Limb (tissue), 2 donors: ENCODE data around the gene CCDC60.

Experiments used
- DNase-seq, 2 donors: peaks; one replicate each; pipeline ENCODE4 v3.0.0-alpha.2; 2016; ENCODE audit errors: extremely low spot score in 2 of 2

CCDC60 gene

DNA sequence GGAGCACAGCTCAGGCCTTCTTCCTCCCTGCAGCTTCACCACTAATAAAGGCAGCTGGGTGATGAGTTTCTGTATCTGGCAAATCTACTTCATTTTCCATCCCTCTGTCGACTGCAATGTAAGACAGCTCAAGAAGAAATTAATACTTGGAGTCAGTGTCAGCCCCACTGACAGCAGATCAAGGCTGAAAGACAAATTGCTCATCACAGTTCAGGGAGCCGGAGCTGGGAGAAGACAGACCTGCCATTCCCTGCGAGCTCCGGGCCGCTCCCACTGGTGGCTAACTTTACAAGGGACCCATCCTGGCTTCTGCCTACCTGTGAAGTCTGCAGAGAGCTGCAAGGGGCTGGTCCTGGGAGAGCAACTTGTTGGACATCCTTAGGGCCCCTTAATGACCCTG is 49.8 kb downstream of the CCDC60 start:
- no peak for DNase-seq

DNA sequence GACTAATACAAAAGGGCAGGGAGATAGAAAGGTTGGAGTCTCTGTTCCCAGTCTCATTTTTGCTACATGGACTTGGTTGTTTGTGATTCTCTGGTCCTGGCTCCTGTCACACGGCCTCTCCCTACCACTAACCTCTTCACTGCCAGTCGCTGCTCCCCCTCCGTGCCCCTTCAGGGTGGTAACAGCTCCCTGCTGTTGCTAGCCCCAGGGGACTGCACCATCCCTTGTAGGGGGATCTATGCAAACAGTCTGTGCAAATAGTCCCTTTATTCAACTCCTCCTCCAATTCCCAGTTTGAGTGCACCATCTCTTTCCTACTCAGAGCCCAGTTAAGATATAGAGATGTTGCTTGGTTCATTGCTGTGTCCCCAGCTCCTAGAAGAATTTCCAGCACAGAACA is 51.1 kb downstream of the CCDC60 start:
- DNase-seq: no peak

DNA sequence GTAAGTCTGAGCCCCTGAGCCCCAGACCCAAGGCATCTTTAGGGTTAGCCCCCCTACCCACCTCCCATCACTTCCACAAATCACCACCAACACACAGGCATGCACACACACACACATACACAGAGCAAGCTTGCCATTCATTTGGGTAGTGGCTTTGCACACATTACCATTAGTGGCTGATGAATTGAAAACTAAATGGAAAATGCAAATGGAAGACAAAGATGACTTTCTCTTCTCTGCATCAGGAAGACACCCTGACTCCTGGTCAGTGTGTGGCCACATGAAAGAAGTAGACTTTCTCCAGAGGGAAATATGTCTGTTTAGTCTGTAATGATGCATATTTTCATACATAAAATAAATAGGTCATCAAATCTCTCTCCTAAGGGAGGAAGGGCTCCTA is 55.2 kb downstream of the CCDC60 start:
- no peak for DNase-seq

DNA sequence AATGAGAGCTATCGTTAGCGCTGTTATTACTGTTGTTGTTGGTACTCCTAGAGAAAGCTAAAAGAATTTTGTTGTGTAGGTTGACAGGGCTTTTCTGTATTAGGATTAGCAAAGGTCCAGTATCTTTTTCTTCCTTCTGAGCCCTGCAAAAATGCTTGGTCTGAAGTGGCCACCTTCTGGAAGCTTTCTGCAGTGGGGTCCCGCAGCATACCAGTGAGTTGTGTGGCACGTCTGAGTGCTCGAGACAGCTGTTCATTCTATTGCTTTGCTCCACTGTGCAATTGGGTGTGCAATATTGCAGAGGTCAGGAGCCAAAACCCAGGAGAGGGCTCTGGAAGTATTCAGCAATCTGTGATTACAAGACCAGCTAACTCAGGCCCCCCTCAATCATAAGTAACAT is 57.1 kb downstream of the CCDC60 start:
- no peak for DNase-seq

DNA sequence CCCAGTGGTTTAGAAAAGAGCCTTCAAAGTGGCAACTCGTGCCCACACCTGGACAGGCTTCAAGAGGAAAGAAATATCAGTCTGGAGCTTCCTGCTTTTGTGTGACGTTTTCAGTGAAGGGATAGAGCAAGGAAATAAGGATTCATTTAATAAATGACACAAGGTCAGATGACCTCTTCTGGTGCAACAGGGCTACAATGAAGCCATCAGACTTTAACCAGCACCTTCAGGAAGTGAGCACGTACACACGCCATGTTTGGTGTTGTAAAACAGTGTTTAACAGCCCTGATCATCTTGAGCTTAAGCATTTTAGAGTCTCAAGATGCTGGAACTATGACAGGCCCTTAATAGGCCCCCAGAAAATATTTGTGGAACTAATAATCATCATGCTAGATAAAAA is 59.1 kb downstream of the CCDC60 start:
- no peak for DNase-seq

DNA sequence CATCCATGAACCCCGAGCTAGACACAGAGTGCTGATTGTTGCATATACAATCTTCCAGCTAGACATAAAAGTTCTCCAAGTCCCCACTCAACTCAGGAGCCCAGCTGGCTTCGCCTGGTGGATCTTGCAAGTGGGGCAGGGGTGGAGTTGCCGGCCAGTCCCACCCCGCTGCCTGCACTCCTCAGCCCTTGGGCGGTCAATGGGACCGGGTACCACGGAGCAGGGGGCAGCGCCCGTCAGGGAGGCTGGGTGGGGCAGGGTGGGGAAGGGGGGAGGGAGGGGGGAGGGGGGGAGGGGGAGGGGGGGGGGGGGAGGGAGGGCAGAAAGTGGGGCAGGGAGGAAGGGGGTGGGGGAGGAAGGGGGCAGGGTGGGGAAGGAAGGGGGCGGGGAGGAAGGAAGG is 63.0 kb downstream of the CCDC60 start:
- no peak for DNase-seq

DNA sequence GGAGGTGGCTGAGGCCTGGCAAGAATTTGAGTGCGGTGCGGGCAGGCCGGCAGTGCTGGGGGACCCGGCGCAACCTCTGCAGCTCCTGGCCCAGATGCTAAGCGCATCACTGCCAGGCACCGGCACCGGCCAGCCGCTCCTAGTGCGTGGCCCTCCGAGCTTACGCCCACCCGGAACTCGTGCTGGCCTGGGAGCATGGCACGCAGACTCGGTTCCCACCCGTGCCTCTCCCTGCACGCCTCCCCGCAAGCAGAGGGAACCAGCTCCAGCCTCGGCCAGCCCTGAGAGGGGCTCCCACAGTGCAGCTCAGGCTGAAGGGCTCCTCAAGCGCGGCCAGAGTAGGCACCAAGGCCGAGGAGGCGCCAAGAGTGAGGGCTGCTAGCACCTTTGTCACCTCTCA is 63.7 kb downstream of the CCDC60 start:
- DNase-seq: no peak

DNA sequence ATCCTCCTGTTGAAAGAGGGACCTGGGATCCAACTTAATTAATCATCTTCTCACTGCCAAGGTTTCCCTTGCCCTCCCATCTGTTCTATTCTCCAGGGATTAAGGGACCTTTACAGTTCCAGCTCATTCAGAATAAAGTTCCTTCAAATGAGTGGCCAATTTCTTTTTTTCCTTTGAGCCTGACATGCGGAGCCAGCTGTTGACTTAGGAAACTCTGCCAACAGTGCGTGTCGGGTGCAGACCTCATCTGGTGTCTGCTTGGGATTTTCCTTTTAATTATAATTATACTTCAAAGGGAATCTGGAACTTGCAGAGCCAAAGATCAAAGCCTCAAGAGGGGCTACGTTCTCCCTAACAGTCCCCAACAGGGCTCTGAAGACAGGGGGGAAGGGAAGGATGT is 64.8 kb downstream of the CCDC60 start:
- DNase-seq: peak in 1 of 2 donors; percentile 13

DNA sequence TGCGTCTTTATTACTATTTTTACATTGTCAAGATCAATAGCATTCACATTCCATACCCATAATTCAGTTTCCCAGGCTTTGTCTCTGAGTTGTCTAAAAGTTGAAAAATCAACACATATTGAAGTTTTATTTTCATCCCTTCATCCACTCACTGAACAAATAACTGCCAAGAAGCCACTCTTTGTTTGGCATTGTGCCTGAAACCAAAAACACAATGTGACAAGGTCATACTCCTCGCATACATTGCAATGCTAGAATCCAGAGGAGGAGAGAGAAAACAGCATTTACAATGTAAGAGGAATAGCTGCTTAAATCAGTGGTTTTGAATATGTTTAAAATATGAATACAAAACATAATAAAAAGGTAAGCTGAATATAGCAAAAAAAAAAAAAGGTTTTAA is 71.8 kb downstream of the CCDC60 start:
- no peak for DNase-seq

DNA sequence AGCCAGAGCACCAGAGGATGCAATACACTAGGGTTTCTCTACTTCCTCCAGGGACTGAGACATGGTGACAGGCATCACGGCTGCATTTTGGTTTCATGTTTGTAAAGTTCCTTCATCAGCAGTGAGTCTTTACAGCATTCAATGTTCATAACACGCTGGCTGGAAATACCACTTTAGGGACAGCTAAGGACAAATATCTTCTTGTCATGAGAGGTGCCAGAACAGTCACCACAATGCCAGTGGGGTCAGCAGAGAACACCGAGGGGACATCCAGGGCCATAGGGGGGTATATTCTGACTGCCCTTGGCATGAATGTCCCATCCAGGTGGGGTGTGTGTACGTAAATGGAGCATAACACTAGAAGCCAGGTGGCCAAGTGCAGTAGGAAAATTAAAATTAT is 72.3 kb downstream of the CCDC60 start:
- no peak for DNase-seq

DNA sequence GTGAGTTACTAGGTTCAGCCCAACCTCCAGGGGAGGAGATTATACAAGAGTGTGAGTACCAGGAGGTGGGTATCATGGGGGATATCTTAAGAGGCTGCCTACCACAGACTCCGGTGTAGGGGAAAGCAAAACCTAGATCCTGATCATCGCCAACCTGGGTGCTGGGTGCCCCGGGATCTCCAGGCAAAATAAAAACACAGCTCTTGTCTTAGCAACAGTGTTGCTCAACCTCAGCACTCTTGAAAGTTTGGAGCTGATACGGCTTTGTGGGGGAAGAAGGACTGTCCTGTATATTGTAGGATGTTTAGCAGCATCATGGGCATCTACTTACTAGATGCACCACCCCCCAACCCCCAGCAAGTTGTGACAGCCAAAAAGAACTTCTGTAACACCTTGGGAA is 74.5 kb downstream of the CCDC60 start:
- DNase-seq: no peak

DNA sequence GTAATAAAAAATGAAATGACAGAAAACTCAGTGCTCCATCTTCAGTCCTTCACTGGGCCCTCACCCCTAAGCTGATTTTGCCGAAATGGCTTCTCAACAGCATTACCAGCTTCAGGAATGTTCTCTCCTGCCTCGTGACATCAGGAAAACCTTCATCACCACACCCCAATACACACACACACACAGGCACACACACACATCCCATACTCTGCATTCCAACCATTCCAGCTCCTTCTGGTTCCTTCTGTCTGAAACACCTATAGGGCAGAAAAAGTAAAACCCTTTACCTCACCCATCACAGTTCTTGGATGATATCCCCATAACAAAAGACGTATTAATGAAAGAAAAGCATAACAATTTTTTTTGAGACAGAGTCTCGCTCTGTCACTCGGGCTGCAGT is 75.9 kb downstream of the CCDC60 start:
- DNase-seq: no peak

DNA sequence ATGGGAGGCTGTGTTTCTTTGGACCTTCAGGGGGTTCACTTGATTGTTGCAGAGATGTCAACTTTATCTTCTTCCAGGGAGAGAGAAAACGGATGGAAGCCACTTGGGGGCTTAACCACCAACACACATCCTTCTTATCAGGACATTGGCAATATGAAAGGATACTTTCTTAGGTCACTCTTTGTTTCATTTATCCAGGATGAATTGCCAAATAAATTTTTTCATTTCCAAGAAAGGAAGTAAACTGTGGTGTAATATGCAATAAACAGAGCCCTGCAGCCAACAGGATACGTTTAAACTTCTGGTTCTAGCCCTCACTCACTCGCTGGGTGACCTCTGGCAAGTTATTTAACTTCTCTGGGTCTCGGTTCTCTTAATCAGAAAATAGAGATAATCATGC is 77.8 kb downstream of the CCDC60 start:
- DNase-seq: no peak

DNA sequence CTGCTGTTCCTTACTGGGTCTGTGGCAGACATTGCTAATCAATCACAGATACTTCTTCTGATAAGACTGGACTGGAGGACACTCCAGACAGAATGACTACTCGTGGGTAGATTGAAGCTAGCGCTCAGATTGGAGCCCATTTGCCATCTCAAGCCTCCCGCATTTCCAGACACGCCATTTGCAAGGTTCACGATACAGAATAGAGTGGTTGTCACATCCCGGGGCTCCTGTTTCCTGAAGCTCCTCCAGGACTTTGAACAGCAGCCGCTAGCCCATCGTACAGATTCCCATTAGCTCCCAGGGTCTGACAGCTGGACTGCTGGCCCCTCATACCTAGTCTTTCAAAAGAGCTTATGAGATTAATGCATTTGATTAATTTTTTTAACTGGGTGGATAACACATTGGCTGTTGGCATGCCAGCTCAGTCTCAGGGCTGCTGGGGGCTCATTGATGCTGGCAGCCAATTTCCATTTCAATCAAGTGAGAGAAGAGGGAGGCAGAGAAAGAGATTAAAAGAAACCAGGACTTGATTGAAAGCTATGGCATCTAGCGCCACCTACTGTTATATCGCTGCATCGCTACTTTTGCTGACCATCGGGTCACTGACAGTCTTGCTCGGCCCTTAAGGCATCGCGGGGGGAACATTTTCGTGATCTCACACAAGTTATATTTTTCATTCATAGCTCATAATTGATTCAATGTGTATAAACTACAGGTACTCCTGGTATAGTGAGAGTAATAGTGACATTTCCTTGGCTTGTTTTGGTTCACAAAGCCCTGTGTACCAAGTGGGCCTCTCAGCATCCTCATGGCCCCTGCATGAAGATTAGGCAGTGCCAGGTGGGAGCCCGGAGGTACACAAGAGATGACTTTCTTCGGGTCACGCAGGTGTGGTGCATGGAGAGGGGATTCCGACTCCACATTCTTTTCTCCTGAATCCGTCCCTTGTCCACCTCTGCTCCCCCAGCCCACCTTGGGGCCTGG is 78.6 kb downstream of the CCDC60 start:
- peak; percentile 67 to 76 for DNase-seq

DNA sequence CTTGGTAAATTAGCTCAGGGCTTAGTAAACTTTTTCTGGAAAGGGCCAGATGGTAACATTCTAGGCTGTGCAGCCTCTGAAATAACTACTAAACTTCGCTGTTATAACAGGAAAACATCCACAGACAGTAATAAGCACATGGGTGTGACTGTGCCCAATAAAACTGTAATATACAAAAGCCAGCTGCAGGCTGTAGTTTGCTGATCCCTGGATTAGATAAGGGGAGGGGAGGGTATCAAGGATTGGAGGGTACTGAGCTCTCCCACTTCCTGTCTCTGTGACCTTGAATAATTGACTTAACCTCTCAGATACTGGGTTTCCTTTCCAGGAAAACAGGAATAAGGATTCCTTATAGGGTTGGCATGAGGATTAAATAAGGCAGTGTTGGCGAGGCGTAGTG is 81.2 kb downstream of the CCDC60 start:
- no peak for DNase-seq

DNA sequence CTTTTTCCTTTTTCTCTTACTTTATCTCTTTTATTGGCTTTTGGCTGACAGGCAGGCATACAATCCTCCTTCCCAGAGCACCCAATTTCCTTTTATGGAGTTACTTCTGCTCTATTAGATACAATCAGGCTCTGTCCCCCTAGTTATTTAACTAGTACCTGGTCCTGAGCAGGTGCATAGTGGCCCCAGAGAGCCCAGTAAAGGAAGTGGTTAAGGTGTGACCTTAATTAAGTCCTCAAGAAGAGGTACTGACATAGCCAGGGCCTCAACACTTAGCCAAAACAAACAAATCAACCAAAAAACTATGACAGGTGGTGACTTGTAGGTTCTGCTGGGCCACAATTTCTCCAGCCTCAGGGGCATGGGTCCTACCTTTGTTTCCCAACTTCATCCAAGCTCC is 82.9 kb downstream of the CCDC60 start:
- no peak for DNase-seq

DNA sequence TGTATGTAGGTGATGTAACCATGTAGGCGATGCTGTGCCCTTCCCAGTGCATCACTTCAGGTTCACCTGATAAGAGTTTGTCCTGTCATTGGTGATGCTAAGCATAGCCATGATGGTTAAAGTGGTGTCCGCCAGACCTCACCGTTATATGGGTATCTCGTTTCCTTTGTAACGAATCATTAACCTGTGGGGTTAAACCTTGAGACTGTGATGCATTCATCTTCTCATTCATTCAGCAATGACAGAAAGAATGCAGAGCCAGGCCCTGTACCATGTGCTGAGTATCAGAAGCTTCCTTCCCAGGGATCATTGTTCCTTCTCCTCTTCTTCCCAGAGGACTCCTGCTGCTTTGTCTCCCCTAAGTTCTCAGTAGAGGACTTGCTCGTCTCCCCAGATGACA is 84.9 kb downstream of the CCDC60 start:
- no peak for DNase-seq

DNA sequence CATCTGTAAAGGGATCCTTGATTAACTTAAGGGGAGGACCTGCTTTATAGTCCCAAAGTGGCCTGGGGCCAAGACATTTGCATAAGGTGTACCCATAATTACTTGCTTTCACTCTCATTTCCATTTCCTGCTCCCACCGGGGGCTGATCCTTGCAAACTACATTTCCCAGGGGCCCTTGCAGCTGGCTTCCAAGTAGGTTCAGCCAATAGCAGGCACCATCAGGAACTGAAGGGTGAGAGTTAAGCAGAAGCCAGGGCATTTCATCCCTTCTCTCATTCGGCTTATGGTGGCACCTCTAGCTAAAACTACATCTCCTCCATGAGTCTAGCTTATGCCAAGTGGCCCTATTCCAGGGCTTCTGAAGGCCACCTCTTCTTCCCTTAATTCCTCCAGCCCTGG is 88.8 kb downstream of the CCDC60 start:
- DNase-seq: no peak

DNA sequence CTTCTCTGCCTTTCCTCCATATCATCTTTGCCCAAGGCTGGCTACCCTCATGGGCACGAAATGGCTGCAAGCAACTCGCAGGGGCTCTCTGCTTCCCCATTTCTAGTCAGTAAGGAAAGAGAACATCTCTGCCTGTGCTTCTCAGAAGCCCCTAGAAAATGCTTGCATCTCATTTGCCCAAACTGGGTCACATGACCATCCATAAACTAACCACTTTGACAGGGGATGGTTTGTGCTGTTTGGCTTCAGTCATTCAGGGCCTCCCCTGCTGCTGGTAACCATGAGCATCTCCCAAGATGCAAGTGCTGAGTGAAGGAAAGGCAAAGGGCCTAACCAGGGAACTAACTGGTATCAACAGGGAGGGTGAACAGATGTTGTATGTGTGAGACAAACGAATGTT is 91.1 kb downstream of the CCDC60 start:
- no peak for DNase-seq

DNA sequence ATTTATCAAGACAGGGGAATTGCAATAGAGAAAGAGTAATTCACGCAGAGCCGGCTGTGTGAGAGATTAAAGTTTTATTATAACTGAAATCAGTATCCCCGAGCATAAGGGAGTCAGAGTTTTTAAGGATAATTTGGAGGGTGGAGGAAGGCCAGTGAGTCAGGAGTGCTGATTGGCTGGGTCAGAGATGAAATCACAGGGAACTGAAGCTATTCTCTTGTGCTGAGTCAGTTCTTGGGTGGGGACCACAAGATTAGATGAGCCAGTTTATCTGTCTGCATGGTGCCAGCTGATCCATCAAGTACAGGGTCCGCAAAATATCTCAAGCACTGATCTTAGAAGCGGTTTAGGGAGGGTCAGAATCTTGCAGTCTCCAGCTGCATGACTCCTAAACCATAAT is 96.6 kb downstream of the CCDC60 start:
- no peak for DNase-seq

DNA sequence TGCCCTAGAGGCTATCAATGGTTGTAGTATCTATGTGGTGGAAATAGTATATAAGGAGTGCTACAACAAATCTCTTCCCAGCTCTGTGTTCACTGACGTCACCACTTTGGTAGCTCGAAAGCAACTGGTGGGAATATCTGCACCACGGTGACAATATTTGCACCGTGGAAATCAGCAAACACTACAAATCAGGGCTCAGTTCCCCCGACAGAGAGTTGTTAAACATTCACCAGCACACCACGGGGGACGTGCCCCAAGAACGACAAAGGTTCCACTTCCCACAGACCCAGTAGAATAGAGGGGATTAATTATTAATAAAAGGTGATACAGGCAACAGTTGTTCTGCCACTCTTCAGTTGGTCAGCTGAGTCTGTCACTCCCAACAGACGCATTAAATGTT is 98.4 kb downstream of the CCDC60 start:
- DNase-seq: no peak

DNA sequence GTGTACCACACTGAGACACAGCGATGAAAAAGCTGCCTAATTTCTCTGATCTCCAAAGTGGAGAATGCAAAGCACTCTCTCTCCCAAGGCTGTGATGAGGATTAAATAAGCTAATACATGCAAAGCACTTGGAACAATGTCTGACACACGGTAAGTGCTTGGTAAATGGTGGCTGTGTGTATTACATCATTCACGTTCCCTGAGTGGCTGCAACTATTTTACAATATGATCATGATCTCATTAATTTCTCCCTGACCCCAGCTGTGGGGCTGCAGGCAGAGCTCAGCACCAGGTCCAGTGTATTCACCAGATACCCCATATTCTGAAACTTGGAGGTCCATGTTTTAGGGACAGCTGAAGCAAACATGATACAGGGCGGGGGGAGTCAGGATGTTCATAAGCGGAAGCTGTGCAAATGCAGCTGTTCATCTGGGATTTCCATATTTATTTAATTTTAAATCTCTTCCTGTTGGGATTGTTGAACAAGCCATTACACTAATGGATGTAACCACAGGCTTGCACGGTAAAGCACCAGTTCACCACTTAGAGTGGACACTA is 106.4 kb downstream of the CCDC60 start:
- no peak for DNase-seq

DNA sequence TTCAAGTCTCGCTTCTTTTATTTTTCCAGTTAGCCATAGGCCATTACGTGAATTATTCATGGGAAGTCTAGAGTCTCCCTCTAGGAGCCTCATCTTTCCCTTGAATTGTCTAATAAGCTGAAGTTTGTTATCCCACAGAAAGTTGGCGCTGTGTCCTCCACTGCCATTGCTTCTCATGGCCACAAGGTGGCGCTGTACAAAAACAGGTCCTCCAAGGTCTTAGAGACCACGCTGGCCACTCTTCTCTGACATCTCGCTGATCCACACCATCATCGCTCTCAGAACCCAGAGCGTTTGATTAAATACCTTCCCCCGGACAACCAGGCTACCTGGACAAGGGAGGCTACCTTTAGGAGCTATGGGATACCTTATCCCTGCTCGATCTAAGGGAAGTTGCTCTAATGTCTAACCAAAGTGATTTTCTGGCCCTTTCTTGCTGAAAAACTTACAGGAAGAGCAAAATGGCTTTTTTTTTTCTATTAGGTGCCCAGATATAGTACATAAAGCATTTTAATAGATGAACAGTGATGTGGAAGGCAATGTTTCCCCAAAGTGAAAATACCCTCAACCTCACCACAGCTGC is 110.0 kb downstream of the CCDC60 start:
- DNase-seq: no peak
